Hematopoietic multipotent progenitor cell (in vitro differentiated cells): ENCODE measurements around the gene OMA1. TPM values are rescaled to one million over a fixed set of nuclear protein-coding genes. Genes with fewer than 3 reads are reported as not detected.

Source experiments
- DNase-seq, 3 donors: peaks; one replicate each; pipeline ENCODE4 v3.0.0-alpha.2; 2011 to 2015; ENCODE audit warnings: low read depth in 2 of 3, low spot score in 2 of 3
- total RNA-seq: library from RNA; depleted of rRNA; stranded (reverse); fragments of >200 nt; gene quantifications from one replicate; pipeline ENCODE4 v1.2.3, GENCODE V29; 2012

The OMA1 gene
- total RNA-seq, 1 donor: 17.5 TPM

- DNase-seq: no peak
Observed at GRCh38 chr1:58434607-58435006, 111.9 kb downstream of the OMA1 start.

GRCh38 chr1:58434181-58434580 is 112.3 kb downstream of the OMA1 start:
- DNase-seq: no peak

- DNase-seq: no peak
Observed at GRCh38 chr1:58432851-58433668, 113.5 kb downstream of the OMA1 start.

DNA sequence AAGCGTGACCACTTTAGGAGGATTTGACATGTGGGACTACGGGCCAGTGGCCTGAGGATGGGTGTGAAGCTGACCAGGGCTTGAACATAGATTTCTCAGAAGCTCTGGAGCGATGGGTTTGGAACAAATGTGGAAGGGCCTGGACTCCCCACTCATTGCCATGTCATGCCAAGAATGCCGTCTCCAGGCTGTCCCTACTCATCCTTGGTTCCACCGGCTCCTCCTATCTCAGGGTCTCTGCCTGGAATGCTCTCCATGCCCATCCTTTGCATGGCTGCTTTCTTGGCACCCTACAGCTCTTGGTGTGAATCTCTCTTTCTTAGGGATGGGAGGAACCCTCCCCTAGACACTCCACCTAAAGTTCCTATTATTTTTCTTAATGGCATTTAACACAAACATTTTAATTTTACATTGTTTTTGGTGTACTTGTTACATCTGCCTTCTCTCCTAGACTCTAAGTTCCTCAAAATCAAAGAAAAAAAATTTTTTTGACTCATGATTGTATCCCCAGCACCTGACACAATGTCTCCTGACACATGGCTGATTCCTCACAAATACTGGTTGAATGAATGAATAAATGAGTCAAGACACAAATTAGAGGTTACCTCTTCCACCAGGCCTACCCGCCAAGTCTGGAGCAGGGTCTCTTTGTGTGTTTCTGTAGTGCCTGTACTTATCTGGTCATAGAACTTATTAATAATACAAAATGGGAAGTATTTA is 114.5 kb downstream of the OMA1 start:
- no peak for DNase-seq

Other genes with a start within 250 kb of the OMA1 start
- 0.27 TPM for gene TACSTD2, start 30.5 kb upstream of the OMA1 start, total RNA-seq
- 6.7 TPM for gene MYSM1, start 153.3 kb upstream of the OMA1 start, total RNA-seq
- gene JUN, start 237.3 kb upstream of the OMA1 start, total RNA-seq: 1,199 TPM